Daoy (cell line): ENCODE results near the gene KRTAP21-3. TPM values are rescaled to one million over a fixed set of nuclear protein-coding genes. Genes with fewer than 3 reads are reported as not detected.
"Not testable (repeated sequence)": the region's sequence is repeated elsewhere in the genome, so short reads cannot be mapped to it uniquely, and the experiment has no call there.

Source experiments
- DNase-seq: peaks from one replicate; pipeline ENCODE4 v3.0.0-alpha.2; 2015; ENCODE audit warnings: low read depth
- total RNA-seq: library from RNA; depleted of rRNA; stranded (reverse); fragments of >200 nt; shearing (Covaris generic); gene quantifications from 2 replicates; pipeline ENCODE4 v1.2.3, GENCODE V29; 2014; rRNA removed

Gene KRTAP21-3, protein sequence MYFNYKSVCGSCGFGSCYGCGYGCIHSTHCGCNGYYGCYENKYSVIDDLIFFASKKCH
- total RNA-seq, result not detected in 2 replicates

DNA sequence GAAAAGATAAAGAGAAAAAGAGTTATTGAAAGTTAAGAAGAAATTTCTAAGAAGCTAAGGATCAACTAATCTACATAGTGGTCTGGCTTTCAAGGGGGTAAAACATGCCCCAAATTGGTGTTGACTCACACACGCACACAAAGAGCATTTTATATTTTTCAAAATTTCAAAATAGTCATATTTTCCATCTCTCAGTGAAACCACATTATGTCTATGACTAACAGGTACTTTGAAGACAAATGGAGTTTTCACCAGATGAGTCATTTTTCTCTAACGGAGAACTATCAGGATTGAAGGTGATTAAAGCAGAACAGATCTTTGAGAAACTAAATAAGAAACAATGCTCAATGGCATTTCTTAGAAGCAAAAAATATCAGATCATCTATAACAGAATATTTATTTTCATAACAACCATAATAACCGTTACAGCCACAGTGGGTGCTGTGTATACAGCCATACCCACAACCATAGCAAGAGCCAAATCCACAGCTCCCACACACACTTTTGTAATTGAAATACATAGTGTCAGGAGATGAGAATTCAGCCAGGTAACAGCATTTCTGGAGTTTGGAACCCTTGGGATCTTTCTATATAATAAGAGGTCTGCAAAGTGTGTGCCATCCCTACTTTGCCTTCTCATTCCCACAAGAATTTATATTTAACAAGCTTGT is at the start of gene KRTAP21-3:
Gene KRTAP21-3 (minus strand): TSS at position 539 of the 671 bp plus-strand sequence. CDS start 18 bp downstream, at position 521.
- peak; percentile 69 for DNase-seq

DNA sequence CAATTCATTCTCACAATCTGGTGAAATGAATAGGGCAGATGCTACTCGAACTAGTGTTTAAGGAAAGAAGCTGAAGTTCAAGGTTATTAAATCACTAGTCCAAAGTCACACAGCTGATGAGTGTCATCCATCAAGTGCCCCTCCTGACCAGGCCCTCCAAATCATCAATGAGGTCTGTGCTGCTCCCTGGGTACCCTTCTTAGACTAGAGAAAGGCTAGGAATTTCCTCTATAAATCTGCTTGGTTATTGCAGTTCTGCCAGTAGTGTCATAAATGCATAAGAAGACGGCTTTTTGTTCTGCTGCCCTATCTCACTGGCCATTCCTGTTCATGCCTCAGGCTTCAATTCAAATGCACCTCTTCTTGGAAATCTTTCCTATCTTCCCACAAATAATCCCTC is 42.2 kb upstream of the KRTAP21-3 start:
- DNase-seq, result no peak

DNA sequence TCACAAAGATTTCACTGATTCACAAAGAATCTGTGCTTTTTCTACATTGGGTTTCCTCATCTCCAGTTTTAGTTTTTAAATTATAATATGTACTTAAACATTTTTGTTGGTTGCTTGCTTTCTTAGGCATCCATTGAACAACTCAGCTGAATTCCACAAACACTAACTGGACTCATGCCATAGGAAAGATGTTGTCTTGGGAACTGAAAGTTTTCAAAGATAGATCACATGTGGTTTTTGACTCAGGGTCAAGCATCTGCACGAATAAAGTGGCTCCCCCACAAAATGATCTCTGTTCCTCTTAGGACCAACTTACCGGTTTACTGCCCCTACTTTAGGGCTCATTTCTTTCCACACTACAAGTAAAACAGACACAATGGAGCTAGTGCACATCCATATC is 39.7 kb upstream of the KRTAP21-3 start:
- DNase-seq, result no peak

DNA sequence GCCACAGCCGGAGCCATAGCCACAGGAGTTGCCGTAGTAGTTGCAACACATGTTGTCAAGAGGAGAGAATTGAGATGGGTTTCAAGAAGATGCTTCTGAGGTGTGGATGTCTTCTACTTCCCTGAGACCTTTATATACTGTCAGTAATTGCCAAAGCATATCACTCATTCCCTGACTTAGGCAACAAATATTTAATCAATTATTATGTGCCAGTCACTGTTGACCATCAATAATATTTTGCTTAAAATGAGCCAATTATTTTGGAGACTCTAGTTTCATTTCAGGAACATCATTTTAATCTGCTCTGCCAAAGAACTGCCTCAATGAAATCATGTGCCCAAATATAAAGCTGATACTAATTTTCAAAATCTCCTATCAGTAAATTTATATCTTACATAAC is 36.8 kb upstream of the KRTAP21-3 start, which contains the start of gene KRTAP21-1:
Gene KRTAP21-1 (minus strand): TSS at position 101 of the 400 bp plus-strand sequence. CDS start 50 bp downstream, at position 51.
- not testable (repeated sequence) for DNase-seq

DNA sequence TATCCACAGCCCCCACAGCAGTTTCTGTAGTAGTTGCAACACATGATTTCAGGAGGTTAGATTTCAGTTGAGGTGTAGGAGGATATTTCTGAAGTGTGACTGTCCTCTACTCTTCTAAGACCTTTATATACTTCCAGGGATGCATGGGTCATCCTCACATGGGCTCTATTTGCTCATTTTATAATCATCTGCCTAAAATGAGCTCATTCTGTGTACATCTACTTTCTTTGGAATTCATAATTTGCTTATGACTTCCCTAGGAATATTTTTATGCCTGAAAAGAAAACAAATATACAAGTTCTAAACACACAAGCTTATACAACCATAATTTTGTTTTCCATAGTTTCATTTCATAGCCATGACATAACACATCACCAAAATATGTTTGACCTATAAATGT is 28.6 kb upstream of the KRTAP21-3 start, which contains the start of gene KRTAP21-2:
Gene KRTAP21-2 (minus strand): TSS at position 101 of the 400 bp plus-strand sequence. CDS start 57 bp downstream, at position 44.
- no peak for DNase-seq

DNA sequence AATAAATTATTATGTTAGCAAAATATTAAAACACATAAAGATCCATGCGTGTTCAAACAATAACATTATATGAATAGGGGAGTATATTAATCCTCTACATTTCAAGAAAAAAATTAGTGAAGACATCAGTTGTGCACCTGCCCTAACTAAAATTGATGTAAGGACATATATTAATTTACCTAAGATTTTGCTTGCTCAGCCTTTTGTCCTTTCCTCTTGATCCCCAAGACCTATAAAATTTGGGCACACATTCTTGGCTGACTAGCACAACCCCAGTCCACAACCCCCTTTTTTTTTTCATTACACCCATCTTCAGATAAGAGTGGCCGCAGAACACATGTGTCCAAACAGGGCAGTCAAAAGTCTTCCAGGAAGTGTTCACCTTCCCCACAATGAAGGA is 21.9 kb upstream of the KRTAP21-3 start:
- no peak for DNase-seq

DNA sequence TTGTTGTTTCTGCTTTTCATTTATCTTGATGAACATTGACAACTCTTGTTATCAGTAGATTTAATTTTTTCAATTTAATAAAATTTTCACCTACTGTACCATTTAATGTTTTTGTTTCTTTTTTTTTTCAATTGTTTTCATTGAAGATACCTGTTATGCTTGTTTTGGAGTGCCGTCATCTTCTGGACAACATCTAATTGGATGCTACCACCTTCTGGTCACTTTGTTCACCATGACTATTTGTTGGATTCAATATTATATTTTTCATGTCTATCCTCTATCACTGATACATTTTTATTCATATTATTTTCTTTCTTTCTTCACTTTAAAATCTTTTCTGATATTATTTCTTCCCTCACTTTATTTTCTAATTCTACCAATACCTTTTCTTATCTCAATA is 14.4 kb upstream of the KRTAP21-3 start:
- peak; percentile 8 for DNase-seq

DNA sequence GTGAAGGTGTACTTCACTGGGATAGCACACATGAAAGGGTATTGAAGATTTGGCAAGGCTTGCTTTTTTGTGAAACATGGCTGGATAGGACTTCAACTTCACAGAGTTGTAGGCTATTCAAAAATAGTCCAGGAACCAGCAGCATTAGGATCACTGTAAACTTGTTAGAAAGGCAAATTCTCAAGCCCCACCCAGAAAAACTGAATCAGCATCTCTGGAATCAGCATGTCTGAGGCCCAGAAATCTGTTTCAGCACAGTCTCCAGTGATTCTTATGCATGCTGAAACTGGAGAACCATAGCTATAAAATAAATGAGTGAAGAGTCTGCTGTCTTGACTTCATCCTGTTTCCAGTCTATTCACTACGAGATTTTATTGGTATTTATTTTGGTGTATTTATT is 8.1 kb upstream of the KRTAP21-3 start:
- no peak for DNase-seq

DNA sequence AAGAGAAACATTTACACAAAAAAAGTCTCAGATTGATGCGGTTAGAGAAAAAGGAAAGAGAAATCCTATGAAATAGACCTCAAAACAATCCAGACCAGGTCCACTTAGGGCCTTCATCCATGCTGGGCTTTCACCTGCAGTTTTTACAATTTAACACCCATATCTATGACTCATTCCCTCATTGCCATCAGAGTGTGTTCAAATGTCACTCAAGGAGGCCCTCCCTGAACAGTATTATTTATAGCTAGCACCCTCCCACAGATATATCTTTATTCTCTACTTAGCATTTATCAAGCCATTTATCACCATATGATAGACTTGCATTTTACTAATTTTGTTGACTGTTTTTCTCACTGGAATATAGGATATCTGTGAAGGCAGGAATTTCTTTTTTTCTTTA is 824 bp upstream of the KRTAP21-3 start:
- DNase-seq, result peak; percentile 54

DNA sequence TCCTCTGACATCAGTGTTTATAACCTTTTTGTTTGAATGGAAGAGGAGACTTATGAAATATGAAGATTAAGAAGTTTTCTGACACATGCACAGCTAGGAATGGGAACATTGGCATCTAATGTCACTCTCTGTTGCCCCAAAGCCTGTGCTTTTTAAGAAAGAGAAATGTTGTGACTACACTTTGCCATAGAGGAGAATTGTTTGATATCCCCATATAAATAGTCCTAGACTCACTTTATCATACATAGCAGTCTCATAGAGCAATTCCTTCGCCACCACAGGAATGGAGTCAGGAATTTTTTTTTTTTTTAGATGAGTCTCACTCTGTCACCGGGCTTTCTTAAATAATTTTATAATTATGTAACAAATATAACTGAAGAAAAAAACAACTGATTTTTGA is 1.5 kb downstream of the KRTAP21-3 start:
- peak; percentile 17 for DNase-seq

DNA sequence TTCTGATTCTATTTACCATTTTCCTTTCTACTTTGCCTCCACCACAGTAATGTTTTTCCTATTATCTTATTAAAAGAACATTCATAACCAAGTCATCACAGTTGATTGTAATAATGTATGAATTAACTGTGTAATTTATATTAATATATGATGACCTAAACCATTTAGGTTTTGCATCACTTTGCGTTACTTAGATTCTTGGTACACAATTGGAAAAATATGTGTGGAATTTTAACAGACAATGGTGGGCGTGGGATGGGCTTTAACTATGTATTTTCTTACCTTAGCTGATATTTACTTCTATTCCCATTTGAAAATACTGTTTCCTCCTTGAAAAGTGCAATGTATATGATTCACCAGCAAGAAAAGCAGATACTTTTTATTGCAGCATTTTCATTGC is 3.6 kb downstream of the KRTAP21-3 start:
- no peak for DNase-seq

DNA sequence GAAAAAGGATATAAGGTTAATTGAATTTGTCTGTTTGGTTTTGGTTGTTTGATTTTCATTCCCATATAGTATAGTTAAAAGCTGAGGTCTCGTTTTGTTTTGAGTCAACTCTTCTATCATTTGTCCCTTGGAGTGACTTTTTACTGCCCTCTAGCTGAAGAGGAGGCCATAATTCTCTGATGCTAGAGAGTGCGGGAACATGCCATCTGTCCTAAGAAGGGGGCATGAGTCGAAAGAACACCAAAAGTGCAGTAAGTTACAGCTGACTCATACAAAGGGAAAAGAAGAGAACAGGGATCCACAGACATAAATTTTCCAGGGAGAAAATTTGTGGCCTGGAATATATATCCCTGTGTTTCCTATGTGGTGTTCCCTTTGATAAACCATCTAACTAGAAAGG is 4.1 kb downstream of the KRTAP21-3 start:
- DNase-seq, result peak; percentile 22

DNA sequence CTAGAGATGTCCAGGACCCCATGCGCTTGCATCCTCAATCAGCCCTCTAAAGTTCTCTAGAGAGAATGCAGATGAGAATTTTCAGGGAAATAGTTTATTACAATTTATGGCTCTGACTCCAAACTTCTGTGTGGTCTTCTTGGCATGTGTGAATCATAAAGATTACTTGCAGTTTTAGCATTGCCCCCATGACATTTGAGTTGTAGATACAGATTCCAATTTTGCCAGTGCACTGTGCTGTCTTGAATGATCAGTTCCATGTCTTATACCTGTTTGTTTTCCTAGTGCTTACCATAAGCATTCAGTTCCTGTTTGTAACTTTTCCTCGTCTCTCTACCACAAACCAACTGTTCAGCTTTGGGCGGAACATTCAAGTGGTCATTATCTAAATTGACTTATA is 4.8 kb downstream of the KRTAP21-3 start:
- DNase-seq, result peak; percentile 59

DNA sequence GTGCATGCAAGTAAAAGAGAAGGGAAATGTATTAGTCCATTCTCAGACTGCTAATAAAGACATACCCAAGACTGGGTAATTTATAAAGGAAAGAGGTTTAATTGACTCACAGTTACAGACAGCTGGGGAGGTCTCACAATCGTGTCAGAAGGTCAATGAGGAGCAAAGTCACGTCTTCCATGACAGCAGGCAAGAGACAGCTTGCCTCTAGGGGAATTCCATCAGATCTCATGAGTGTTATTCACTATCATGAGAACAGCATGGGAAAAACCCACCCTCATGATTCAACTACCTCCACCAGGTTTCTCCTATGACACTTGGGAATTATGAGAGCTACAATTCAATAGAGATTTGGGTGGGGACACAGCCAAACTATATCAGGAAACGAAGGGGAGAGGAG is 8.1 kb downstream of the KRTAP21-3 start:
- DNase-seq, result peak; percentile 10

DNA sequence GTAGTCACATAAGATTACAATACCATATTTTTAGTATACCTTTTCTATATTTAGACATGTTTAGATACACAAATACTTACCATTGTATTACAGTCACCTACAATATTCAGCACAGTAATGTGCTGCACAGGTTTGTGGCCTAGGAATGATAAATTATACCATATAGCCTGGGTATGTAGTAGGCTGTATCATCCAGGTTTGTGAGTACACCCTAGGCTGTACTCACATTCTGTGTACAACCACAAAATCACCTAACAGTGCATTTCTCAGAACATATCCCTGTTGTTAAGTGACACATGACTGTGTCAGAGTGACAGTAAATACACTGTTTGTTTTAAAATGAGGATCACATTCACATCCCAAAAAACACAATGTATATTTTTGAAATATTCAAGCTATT is 11.2 kb downstream of the KRTAP21-3 start:
- DNase-seq, result no peak

DNA sequence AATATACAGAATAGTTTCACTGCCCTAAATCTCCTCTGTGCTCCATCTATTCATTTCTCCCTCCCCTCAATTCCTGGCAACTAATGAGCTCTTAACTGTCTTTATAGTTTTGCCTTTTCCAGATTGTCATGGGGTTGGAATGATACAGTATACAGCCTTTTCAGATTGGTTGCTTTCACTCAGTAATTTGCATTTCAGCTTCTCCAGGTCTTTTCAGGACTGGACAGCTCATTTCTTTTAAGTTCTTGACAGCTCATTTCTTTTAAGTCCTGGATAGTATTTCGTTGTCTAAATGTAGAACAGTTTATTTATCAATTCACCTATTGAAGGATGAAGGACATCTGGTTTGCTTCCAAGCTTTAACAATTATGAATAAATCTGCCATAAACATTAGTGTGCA is 22.6 kb downstream of the KRTAP21-3 start:
- no peak for DNase-seq

DNA sequence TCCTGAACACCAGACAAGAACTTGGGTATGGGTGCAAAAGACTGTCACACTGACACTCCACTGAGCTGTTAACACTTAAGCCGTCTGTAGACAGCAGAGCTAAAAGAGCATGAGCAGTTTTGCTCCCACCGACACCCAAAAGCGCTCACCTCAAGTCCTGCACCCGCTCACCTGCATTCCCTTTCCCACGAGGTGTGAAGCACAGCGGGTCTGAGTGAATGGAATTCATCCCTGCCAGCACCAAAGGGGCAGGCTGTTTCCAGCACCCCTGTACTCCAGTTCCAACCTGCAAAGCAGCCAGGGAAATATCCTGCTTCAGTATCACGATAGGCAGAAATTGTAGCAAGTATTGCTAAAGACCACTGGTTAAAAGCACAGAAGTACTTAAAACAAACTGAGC is 28.8 kb downstream of the KRTAP21-3 start:
- DNase-seq, result no peak

DNA sequence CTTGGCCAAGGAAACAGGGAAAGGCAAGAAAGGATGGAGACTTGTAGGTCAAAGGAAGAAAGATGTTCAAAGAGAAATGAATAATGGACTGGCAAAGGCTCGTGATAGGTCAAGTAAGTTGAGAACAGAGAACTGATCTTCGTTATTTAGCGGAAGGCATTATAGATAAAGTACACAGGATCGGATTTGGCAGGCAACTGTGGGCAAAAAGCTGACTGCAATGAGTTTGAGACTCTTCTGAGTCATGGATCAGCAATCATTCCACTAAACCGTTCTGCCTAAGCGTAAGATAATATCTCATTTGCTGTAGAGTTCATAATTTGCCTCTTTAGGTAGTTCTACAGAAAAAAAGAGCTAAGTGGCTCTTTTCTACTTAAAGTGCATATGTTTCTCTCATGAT is 34.1 kb downstream of the KRTAP21-3 start:
- DNase-seq, result no peak

DNA sequence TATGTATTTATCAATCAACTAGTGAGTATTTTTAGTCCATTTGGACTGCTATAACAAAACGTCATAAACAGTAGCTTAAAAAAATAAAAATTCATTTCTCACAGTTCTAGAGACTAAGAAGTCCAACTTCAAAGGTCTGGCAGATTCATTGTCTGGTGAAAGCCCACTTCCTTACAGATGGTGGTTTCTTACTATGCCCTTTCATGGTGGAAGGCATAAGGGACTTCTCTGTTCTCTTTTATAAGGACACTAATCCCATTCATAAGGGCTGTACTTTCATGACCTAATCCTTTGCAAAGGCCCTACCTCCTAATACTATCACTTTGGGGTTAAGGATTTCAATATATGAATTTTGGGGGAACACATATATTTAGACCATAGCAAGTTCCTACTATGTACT is 38.0 kb downstream of the KRTAP21-3 start:
- no peak for DNase-seq

DNA sequence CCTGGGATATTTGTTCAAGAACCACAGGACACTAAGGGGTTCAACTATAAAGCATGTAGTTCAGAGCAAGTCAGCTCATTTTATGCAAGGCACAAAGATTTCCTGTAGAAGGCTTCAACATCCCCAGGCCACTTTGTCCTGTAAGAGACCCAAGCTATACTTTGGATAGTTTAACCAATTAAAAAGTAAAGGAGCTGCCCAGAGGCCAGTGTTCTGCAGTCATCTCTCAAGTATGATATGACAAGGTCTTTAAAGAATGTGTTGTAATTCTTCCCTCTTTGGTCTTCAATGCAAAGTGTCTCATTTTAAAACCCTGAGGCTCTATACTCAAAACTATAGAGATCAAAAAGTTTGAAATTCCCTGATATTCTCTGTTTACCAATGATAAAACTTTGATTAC is 41.8 kb downstream of the KRTAP21-3 start:
- DNase-seq, result no peak

DNA sequence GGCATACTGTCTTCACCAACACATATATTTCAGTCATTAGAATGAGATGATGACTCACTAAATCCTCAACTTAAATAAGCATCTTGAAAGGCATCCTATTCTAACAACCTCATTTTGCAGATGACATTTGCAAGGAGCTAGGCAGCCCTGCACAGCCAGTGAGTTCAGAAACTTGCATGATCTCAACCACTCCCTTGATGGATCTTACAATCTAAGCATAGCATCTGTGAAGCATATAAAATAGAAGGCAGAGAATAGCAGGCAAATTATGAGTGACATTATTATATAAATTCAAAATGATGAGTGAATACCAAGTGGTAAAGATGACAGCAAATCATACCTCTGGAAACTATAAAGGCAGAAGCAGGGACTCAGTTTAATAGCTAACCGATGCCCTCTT is 44.3 kb downstream of the KRTAP21-3 start:
- DNase-seq, result no peak

DNA sequence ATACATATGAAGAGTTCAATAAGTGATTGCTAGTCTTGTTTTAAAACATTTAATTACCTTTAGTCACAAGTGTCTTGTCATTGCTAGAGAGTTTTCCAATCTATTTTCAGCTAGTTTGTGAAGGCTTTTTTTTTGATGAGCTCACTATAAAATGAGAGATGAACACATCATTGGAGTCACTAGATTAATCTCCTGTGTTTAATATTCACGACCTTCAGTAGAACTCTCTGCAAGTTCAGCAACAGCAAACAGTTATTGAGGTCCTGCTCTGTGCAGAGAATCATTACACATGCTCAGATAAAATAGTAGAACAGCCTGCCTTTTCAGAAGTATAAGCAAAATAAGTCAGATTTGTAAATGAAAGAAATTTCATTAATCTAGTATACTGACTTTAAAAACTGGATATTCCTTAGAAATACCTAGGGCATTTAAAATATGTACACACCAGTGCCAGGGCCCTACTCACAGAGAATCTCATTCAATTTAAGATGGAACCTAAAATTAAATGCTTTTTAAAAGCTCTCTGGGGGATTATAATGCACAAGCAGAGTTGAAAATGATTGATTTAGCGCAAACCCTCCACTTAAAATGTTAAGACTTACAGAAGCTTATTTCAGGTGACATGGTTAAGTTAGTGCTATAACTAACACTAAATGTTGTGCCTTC is 45.5 kb downstream of the KRTAP21-3 start:
- no peak for DNase-seq

DNA sequence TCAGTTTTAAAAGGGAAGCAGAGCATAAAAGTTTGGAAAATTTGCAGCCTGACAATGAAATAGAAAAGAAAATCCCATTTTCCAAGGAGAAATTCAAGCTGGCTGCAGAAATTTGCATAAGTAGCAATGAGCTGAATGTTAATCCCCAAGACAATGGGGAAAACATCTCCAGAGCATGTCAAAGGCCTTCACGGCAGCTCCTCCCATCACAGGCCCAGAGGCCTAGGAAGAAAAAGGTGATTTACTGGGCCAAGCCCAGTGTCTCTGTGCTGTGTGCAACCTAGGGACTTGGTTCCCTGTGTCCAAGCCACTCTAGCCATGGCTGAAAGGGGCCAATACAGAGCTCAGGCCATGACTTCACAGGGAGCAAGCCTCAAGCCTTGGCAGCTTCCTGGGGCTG is 49.8 kb downstream of the KRTAP21-3 start:
- no peak for DNase-seq
